Spinal cord (tissue), 10 donors: ENCODE measurements around the gene TMEM255A. TPM values are rescaled to one million over a fixed set of nuclear protein-coding genes. Genes with fewer than 3 reads are reported as not detected.

Source experiments
- DNase-seq, 6 donors: peaks; one replicate each; pipeline versions ENCODE4 v3.0.0 to v3.0.0-alpha.2; 2013 to 2015; ENCODE audit warnings: low spot score in 6 of 6, low read depth in 4 of 6
- H3K27ac ChIP-seq: one replicate; pipeline ENCODE4 v1.5.1; 2013; ENCODE audit warnings: low read depth, low read length, control low read depth
- H3K27me3 ChIP-seq: one replicate; pipeline ENCODE4 v1.6.1; 2013; ENCODE audit warnings: low read length; ENCODE audit not compliant: control insufficient read depth, insufficient read depth
- H3K36me3 ChIP-seq: one replicate; pipeline ENCODE4 v1.6.1; 2013; ENCODE audit warnings: low read length; ENCODE audit not compliant: control insufficient read depth, insufficient read depth
- H3K4me1 ChIP-seq: one replicate; pipeline ENCODE4 v1.6.1; 2013; ENCODE audit warnings: low read length; ENCODE audit not compliant: control insufficient read depth, insufficient read depth
- H3K4me3 ChIP-seq: one replicate; pipeline ENCODE4 v1.5.1; 2013; ENCODE audit warnings: low read depth, low read length, control low read depth
- H3K9me3 ChIP-seq: one replicate; pipeline ENCODE4 v1.6.1; 2013; ENCODE audit warnings: low read length; ENCODE audit not compliant: control insufficient read depth, insufficient read depth
- WGBS: methylation state at CpG from one replicate; pipeline ENCODE4 v1.1.5; 2013; ENCODE audit warnings: missing lambda C conversion rate; ENCODE audit not compliant: insufficient coverage; 5-methylcytosine and 5-hydroxymethylcytosine counted together
- polyA plus RNA-seq, 2 donors: library from polyadenylated mRNA; unstranded; fragments of 120-200 nt; gene quantifications; one replicate each; pipeline ENCODE4 v1.2.1, GENCODE V29; 2013; ENCODE audit not compliant: insufficient read length in 2 of 2
- total RNA-seq, 2 donors: library from RNA; depleted of rRNA in 1 of 2; stranded (reverse); fragments of 120-200 nt in 1 of 2; fragments of >200 nt in 1 of 2; gene quantifications; one replicate each; pipeline versions ENCODE4 v1.2.3 to v1.2.4, GENCODE V29; 2013 to 2014
- donor health status: healthy.

TMEM255A gene
- total and polyA plus RNA-seq, 4 donors: 8.8 to 70.6 (median 45.3) TPM

- no peaks in the 10 kb centered on the region for H3K36me3 ChIP-seq
- H3K4me3 ChIP-seq: peak within 1 kb of the TSS; percentile 58
- 26% methylated on average over 75 of the region's 75 CpGs for WGBS
- no peaks in the 10 kb centered on the region for H3K27me3 ChIP-seq
- H3K4me1 ChIP-seq: no peaks in the 10 kb centered on the region
- peak within 1 kb of the TSS; percentile 95 for H3K27ac ChIP-seq
- H3K9me3 ChIP-seq: no peaks in the 10 kb centered on the region
- peak in 5 of 6 donors; percentile 81 to 98 (median 88) for DNase-seq
Measured at GRCh38 chrX:120250522-120251271, 60.6 kb downstream of the TMEM255A start, which contains the start of gene ZBTB33. ZBTB33 (plus strand) TSS chrX:120250812; CDS start chrX:120253416, 2,604 bp downstream.

GRCh38 chrX:120244735-120245498 lies 66.3 kb downstream of the TMEM255A start:
- Histone ChIP-seq H3K36me3 (no peaks in the 10 kb centered on the region), H3K4me3 (peak overlapping the region; percentile 65), H3K27me3 (no peaks in the 10 kb centered on the region), H3K9me3 (no peaks in the 10 kb centered on the region), H3K4me1 (no peaks in the 10 kb centered on the region), H3K27ac (peak overlapping the region; percentile 81)
- 33% methylated on average over 39 of the region's 43 CpGs for WGBS
- DNase-seq: peak in 4 of 6 donors; percentile 59 to 88 (median 76)

GRCh38 chrX:120244395-120244734 lies 66.9 kb downstream of the TMEM255A start:
- Histone ChIP-seq H3K4me1 (no peaks in the 10 kb centered on the region), H3K36me3 (no peaks in the 10 kb centered on the region), H3K27ac (peak overlapping the region; percentile 81), H3K27me3 (peaks cover 2% of the 10 kb centered on the region), H3K4me3 (peak overlapping the region; percentile 65), H3K9me3 (no peaks in the 10 kb centered on the region)
- peak in 1 of 6 donors; percentile 6 for DNase-seq
- 22% methylated on average over 12 of the region's 16 CpGs for WGBS

GRCh38 chrX:120242813-120243212 lies 68.4 kb downstream of the TMEM255A start:
- Histone ChIP-seq H3K27me3 (peaks cover 2% of the 10 kb centered on the region), H3K4me3 (no peak overlapping the region), H3K36me3 (no peaks in the 10 kb centered on the region), H3K4me1 (no peaks in the 10 kb centered on the region), H3K9me3 (no peaks in the 10 kb centered on the region), H3K27ac (no peak overlapping the region)
- DNase-seq: no peak
- 60% methylated on average over 1 of the region's 5 CpGs for WGBS

- Histone ChIP-seq H3K27me3 (peaks cover 2% of the 10 kb centered on the region), H3K4me3 (no peak overlapping the region)
- WGBS: 76% methylated on average over 4 of the region's 4 CpGs
Measured at GRCh38 chrX:120238933-120239332, 72.3 kb downstream of the TMEM255A start.

GRCh38 chrX:120236687-120237479 lies 74.4 kb downstream of the TMEM255A start:
- H3K27me3 ChIP-seq: peaks cover 2% of the 10 kb centered on the region
- H3K27ac ChIP-seq: no peak overlapping the region
- WGBS: no CpG with 5 or more reads among the region's 3 CpGs
- H3K4me3 ChIP-seq: no peak overlapping the region
- no peak for DNase-seq
- H3K9me3 ChIP-seq: no peaks in the 10 kb centered on the region
- H3K36me3 ChIP-seq: no peaks in the 10 kb centered on the region
- H3K4me1 ChIP-seq: no peaks in the 10 kb centered on the region

More at GRCh38 chrX:120238933-120239332, 72.3 kb downstream of the TMEM255A start:
- no peaks in the 10 kb centered on the region for H3K9me3 ChIP-seq
- H3K27ac ChIP-seq: no peak overlapping the region
- DNase-seq: no peak
- no peaks in the 10 kb centered on the region for H3K36me3 ChIP-seq
- no peaks in the 10 kb centered on the region for H3K4me1 ChIP-seq

GRCh38 chrX:120235284-120235683 lies 76.0 kb downstream of the TMEM255A start:
- Histone ChIP-seq H3K36me3 (no peaks in the 10 kb centered on the region), H3K9me3 (no peaks in the 10 kb centered on the region), H3K27me3 (peaks cover 2% of the 10 kb centered on the region), H3K4me3 (no peak overlapping the region), H3K4me1 (no peaks in the 10 kb centered on the region), H3K27ac (no peak overlapping the region)
- DNase-seq: no peak
- WGBS: 88% methylated on average over 4 of the region's 6 CpGs

GRCh38 chrX:120228187-120228908 lies 82.9 kb downstream of the TMEM255A start:
- H3K36me3 ChIP-seq: peaks cover 5% of the 10 kb centered on the region
- no peaks in the 10 kb centered on the region for H3K9me3 ChIP-seq
- no peak overlapping the region for H3K4me3 ChIP-seq
- DNase-seq: no peak
- WGBS: 77% methylated on average over 6 of the region's 9 CpGs
- no peaks in the 10 kb centered on the region for H3K27me3 ChIP-seq
- no peaks in the 10 kb centered on the region for H3K4me1 ChIP-seq
- no peak overlapping the region for H3K27ac ChIP-seq

- DNase-seq: no peak
- no peaks in the 10 kb centered on the region for H3K27me3 ChIP-seq
- H3K4me1 ChIP-seq: no peaks in the 10 kb centered on the region
- no peaks in the 10 kb centered on the region for H3K9me3 ChIP-seq
- WGBS: no CpG with 5 or more reads among the region's 4 CpGs
- no peak overlapping the region for H3K4me3 ChIP-seq
- peaks cover 7% of the 10 kb centered on the region for H3K36me3 ChIP-seq
- H3K27ac ChIP-seq: no peak overlapping the region
Measured at GRCh38 chrX:120224388-120224787, 86.9 kb downstream of the TMEM255A start.
